ENCODE measurements around the gene SPECC1. TPM values are rescaled to one million over a fixed set of nuclear protein-coding genes. Genes with fewer than 3 reads are reported as not detected.

The SPECC1 gene
- total RNA-seq, 1 experiment from 2014 or later = 103 TPM

DNA sequence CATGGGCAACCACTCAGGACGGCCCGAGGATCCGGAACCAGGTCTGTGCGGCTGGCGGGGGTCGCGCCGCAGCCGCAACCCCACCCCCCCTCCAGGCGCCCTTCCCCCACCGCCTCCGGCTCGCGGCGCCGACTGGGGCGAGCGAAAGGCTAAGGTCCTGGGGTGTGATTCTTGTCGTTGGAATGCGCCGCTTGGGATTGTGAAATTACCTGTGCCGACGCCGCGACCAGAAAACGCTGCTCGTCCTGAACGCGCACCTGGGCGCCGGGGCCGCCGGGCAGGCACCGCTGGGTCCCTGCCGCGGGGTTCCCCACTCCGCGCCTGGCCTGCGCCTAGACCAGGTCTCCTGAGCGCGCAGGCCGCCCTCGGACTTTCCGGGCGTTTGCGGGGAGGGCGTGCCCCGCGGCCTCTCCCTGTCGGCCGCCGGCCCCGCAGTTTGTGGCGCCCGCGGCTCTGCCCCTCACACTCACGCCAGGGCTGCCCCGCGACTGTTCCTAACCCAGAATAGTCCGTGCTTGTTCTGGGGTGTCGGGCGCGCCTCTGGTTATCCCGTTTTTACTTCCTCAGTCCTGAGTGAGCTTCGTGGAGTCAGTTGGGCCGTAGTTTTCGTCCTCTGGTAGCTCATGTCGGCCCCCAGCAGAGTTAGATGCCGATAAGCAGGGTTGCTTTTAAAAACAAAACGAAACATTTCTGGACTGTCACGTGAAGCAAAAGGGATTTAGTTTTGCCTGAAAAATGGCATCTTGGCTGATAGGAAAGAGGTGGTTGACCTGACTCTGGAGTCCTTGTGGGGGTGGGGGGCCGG, 147.2 kb downstream of the SPECC1 start:
- ATAC-seq (peak; percentile 41), DNase-seq (ENCODE audit: low spot score) (peak; percentile 66)
- Mint-ChIP-seq H3K9me3 (no peaks in the 10 kb centered on the region), H3K4me3 (peak overlapping the region; percentile 92), H3K27me3 (ENCODE audit: low read depth) (no peaks in the 10 kb centered on the region), H3K27ac (peak overlapping the region; percentile 92), H3K36me3 (peaks cover 3% of the 10 kb centered on the region), H3K4me1 (peaks cover 26% of the 10 kb centered on the region)
- POLR2A ChIA-PET = interaction anchor here (0.7 to 2.0 kb wide), 8 partner anchors 9 to 289 kb away, joined by 3 to 9 read pairs (median 3); partner anchors contain the start of gene ULK2
- CTCF ChIA-PET = interaction anchor here (0.8 to 1.9 kb wide), 6 partner anchors 35 to 148 kb away, joined by 3 to 6 read pairs (median 3); partner anchors contain the start of gene SPECC1
- no peak for TF ChIP-seq ATF3 (CRISPR knock-in tag; conservative IDR thresholded peaks at IDR 0.05)
- TF ChIP-seq CBFB (CRISPR knock-in tag; IDR thresholded peaks at IDR 0.05; ENCODE audit: low read depth) = no peak
- TF ChIP-seq RORB (CRISPR knock-in tag; IDR thresholded peaks at IDR 0.05) = no peak
- 0 out of 2 replicates have a peak, but pooled peaks have one; percentile 11 for TF ChIP-seq TEAD1 (CRISPR knock-in tag; IDR thresholded peaks at IDR 0.05)
- no peak for TF ChIP-seq JUN (CRISPR knock-in tag; IDR thresholded peaks at IDR 0.05)
- no peak for TF ChIP-seq IRF2 (CRISPR knock-in tag; IDR thresholded peaks at IDR 0.05; ENCODE audit: borderline replicate concordance, low read depth)
- no peak for TF ChIP-seq TCF7 (CRISPR knock-in tag; IDR thresholded peaks at IDR 0.05; ENCODE audit: low read depth)
- TF ChIP-seq ZNF423 (CRISPR knock-in tag; IDR thresholded peaks at IDR 0.05) = 0 out of 2 replicates have a peak, but pooled peaks have one; percentile 9
- TF ChIP-seq, protein P1, sequence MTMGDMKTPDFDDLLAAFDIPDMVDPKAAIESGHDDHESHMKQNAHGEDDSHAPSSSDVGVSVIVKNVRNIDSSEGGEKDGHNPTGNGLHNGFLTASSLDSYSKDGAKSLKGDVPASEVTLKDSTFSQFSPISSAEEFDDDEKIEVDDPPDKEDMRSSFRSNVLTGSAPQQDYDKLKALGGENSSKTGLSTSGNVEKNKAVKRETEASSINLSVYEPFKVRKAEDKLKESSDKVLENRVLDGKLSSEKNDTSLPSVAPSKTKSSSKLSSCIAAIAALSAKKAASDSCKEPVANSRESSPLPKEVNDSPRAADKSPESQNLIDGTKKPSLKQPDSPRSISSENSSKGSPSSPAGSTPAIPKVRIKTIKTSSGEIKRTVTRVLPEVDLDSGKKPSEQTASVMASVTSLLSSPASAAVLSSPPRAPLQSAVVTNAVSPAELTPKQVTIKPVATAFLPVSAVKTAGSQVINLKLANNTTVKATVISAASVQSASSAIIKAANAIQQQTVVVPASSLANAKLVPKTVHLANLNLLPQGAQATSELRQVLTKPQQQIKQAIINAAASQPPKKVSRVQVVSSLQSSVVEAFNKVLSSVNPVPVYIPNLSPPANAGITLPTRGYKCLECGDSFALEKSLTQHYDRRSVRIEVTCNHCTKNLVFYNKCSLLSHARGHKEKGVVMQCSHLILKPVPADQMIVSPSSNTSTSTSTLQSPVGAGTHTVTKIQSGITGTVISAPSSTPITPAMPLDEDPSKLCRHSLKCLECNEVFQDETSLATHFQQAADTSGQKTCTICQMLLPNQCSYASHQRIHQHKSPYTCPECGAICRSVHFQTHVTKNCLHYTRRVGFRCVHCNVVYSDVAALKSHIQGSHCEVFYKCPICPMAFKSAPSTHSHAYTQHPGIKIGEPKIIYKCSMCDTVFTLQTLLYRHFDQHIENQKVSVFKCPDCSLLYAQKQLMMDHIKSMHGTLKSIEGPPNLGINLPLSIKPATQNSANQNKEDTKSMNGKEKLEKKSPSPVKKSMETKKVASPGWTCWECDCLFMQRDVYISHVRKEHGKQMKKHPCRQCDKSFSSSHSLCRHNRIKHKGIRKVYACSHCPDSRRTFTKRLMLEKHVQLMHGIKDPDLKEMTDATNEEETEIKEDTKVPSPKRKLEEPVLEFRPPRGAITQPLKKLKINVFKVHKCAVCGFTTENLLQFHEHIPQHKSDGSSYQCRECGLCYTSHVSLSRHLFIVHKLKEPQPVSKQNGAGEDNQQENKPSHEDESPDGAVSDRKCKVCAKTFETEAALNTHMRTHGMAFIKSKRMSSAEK (CRISPR knock-in tag; IDR thresholded peaks at IDR 0.05; ENCODE audit: borderline replicate concordance) = no peak
- no peak for TF ChIP-seq AR (CRISPR knock-in tag; IDR thresholded peaks at IDR 0.05)
- TF ChIP-seq, protein P2, sequence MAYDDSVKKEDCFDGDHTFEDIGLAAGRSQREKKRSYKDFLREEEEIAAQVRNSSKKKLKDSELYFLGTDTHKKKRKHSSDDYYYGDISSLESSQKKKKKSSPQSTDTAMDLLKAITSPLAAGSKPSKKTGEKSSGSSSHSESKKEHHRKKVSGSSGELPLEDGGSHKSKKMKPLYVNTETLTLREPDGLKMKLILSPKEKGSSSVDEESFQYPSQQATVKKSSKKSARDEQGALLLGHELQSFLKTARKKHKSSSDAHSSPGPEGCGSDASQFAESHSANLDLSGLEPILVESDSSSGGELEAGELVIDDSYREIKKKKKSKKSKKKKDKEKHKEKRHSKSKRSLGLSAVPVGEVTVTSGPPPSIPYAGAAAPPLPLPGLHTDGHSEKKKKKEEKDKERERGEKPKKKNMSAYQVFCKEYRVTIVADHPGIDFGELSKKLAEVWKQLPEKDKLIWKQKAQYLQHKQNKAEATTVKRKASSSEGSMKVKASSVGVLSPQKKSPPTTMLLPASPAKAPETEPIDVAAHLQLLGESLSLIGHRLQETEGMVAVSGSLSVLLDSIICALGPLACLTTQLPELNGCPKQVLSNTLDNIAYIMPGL (CRISPR knock-in tag; IDR thresholded peaks at IDR 0.05) = peak; percentile 71; the same call in 1 of the 2 replicates
- 0 out of 2 replicates have a peak, but pooled peaks have one; percentile 13 for TF ChIP-seq ZNF317 (CRISPR knock-in tag; IDR thresholded peaks at IDR 0.05; ENCODE audit: borderline replicate concordance, low read depth)
- no peak for TF ChIP-seq NR1H2 (CRISPR knock-in tag; IDR thresholded peaks at IDR 0.05)
- TF ChIP-seq USF1 (CRISPR knock-in tag; IDR thresholded peaks at IDR 0.05) = 0 out of 2 replicates have a peak, but pooled peaks have one; percentile 43
- TF ChIP-seq ZNF671 (CRISPR knock-in tag; IDR thresholded peaks at IDR 0.05) = no peak
- no peak; the same call in 1 of the 2 replicates for TF ChIP-seq ARID4B (CRISPR knock-in tag; IDR thresholded peaks at IDR 0.05; ENCODE audit: borderline replicate concordance)
- no peak for TF ChIP-seq EMX1 (CRISPR knock-in tag; IDR thresholded peaks at IDR 0.05)
- no peak for TF ChIP-seq ZNF396 (CRISPR knock-in tag; IDR thresholded peaks at IDR 0.05; ENCODE audit: borderline replicate concordance)
- no peak for TF ChIP-seq NFE2L1 (CRISPR knock-in tag; IDR thresholded peaks at IDR 0.05)
- no peak for TF ChIP-seq TEAD4 (CRISPR knock-in tag; IDR thresholded peaks at IDR 0.05)
- TF ChIP-seq PRRX2 (CRISPR knock-in tag; IDR thresholded peaks at IDR 0.05) = no peak
- no peak for TF ChIP-seq RELA (CRISPR knock-in tag; IDR thresholded peaks at IDR 0.05; ENCODE audit: borderline replicate concordance)
- no peak for TF ChIP-seq ZNF219 (CRISPR knock-in tag; IDR thresholded peaks at IDR 0.05; ENCODE audit: borderline replicate concordance)
